ENCODE data around the gene KLRC4.

DNA sequence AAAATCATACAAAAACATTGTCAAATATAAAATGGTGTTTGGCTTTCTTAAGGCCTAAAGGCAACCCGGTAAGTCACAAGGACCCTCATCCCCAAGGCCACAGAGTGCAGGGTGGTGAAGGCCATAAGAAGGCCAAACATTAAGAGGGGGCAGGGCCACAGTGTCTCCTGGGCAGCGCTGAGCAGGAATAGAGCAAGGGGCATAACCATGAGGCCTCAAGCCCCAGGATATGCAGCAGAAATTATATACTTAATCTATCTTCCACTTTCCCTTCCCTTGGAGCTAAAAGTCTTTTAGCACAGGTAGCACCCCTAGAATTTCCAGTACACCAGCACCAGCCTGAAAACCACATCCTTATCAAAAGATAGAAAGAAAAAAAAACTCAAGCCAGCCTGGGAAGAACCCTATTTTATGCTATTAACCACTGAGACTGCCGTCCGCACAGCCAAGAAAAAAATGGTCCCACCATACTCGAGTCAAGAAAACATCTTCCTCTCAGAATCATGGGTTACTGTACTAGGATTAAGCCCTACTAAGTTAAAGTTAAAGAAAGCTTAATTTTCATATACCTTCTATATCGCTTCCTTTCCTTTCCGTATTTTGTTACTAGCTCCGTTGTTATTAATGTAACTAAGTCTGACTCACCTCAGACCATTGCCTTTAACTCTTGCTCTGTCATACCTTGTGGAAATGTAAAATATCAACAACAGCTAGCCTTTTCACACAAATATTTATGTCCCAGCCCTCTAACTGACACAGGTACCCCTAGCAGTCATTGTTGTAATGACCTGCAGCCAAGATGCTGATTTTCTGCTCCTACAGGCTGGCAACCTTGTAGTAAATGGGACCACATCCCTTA is 39.8 kb downstream of the KLRC4 start:
- TF ChIP-seq MAX (IDR thresholded peaks at IDR 0.05): no peak
- no peak for TF ChIP-seq EGR1 (IDR thresholded peaks at IDR 0.05; ENCODE audit: low read depth in 2 of 2)
- no peak for TF ChIP-seq CTCF (IDR thresholded peaks at IDR 0.05; ENCODE audit: low read depth, low read length, missing input control)
- TF ChIP-seq HNF4G (IDR thresholded peaks at IDR 0.05): no peak
- TF ChIP-seq SP1 (IDR thresholded peaks at IDR 0.05): no peak

Data from liver (tissue), 3 donors.